Large intestine (tissue), 3 donors: ENCODE measurements around the gene H6PD. TPM values are rescaled to one million over a fixed set of nuclear protein-coding genes. Genes with fewer than 3 reads are reported as not detected.

Experiments
- DNase-seq, 2 donors: peaks; one replicate each; pipeline versions ENCODE4 v3.0.0 to v3.0.0-alpha.2; 2013
- H3K27ac ChIP-seq: one replicate; pipeline ENCODE4 v1.5.1; 2013; ENCODE audit warnings: low read length
- H3K27me3 ChIP-seq: 2 replicates; pipeline ENCODE4 v1.6.1; 2013; ENCODE audit warnings: low read length; ENCODE audit not compliant: control insufficient read depth, insufficient read depth
- H3K36me3 ChIP-seq: 2 replicates; pipeline ENCODE4 v1.6.1; 2013; ENCODE audit warnings: low read length; ENCODE audit not compliant: control insufficient read depth, insufficient read depth
- H3K4me1 ChIP-seq: one replicate; pipeline ENCODE4 v1.6.1; 2013; ENCODE audit warnings: low read length; ENCODE audit not compliant: control insufficient read depth, insufficient read depth
- H3K4me3 ChIP-seq: one replicate; pipeline ENCODE4 v1.5.1; 2013; ENCODE audit warnings: low read length
- H3K9me3 ChIP-seq: one replicate; pipeline ENCODE4 v1.6.1; 2013; ENCODE audit warnings: mild to moderate bottlenecking, low read depth, low read length, moderate library complexity; ENCODE audit not compliant: control insufficient read depth
- WGBS: methylation state at CpG from one replicate; pipeline ENCODE4 v1.1.5; 2013; ENCODE audit warnings: low lambda C conversion rate; ENCODE audit not compliant: insufficient coverage; 5-methylcytosine and 5-hydroxymethylcytosine counted together
- polyA plus RNA-seq: library from polyadenylated mRNA; unstranded; fragments of 120-200 nt; gene quantifications from one replicate; pipeline ENCODE4 v1.2.1, GENCODE V29; 2013

The H6PD gene
- polyA plus RNA-seq, 1 donor = 36.6 TPM

GRCh38 chr1:9257851-9258250, 23.3 kb downstream of the H6PD start:
- Histone ChIP-seq H3K36me3 (peaks cover 32% of the 10 kb centered on the region), H3K4me3 (no peak overlapping the region), H3K27me3 (no peaks in the 10 kb centered on the region), H3K4me1 (peaks cover 10% of the 10 kb centered on the region), H3K27ac (no peak overlapping the region), H3K9me3 (peaks cover 3% of the 10 kb centered on the region)
- DNase-seq = no peak
- WGBS = no CpG with 5 or more reads among the region's 22 CpGs

- H3K9me3 ChIP-seq = peaks cover 3% of the 10 kb centered on the region
- H3K27me3 ChIP-seq = no peaks in the 10 kb centered on the region
- peaks cover 39% of the 10 kb centered on the region for H3K36me3 ChIP-seq
- no CpG with 5 or more reads among the region's 9 CpGs for WGBS
- H3K27ac ChIP-seq = no peak overlapping the region
- peaks cover 2% of the 10 kb centered on the region for H3K4me1 ChIP-seq
- no peak for DNase-seq
- H3K4me3 ChIP-seq = no peak overlapping the region
Observed at GRCh38 chr1:9258629-9259028, 24.1 kb downstream of the H6PD start.

- Histone ChIP-seq H3K27ac (no peak overlapping the region), H3K4me3 (no peak overlapping the region), H3K36me3 (peaks cover 50% of the 10 kb centered on the region), H3K9me3 (peaks cover 3% of the 10 kb centered on the region), H3K27me3 (no peaks in the 10 kb centered on the region), H3K4me1 (no peaks in the 10 kb centered on the region)
- WGBS = no CpG with 5 or more reads among the region's 20 CpGs
- DNase-seq = no peak
Observed at GRCh38 chr1:9260059-9260766, 25.6 kb downstream of the H6PD start.

GRCh38 chr1:9261496-9261895, 26.9 kb downstream of the H6PD start:
- H3K36me3 ChIP-seq = peaks cover 47% of the 10 kb centered on the region
- peaks cover 3% of the 10 kb centered on the region for H3K9me3 ChIP-seq
- no peaks in the 10 kb centered on the region for H3K27me3 ChIP-seq
- WGBS = no CpG with 5 or more reads among the region's 8 CpGs
- H3K4me1 ChIP-seq = no peaks in the 10 kb centered on the region
- no peak for DNase-seq
- H3K27ac ChIP-seq = no peak overlapping the region
- H3K4me3 ChIP-seq = no peak overlapping the region

GRCh38 chr1:9262096-9262986, 27.8 kb downstream of the H6PD start:
- no peak overlapping the region for H3K4me3 ChIP-seq
- no peaks in the 10 kb centered on the region for H3K27me3 ChIP-seq
- H3K36me3 ChIP-seq = peaks cover 49% of the 10 kb centered on the region
- H3K27ac ChIP-seq = no peak overlapping the region
- H3K9me3 ChIP-seq = peaks cover 3% of the 10 kb centered on the region
- DNase-seq = no peak
- peaks cover 2% of the 10 kb centered on the region for H3K4me1 ChIP-seq
- WGBS = no CpG with 5 or more reads among the region's 33 CpGs

- Histone ChIP-seq H3K36me3 (peaks cover 44% of the 10 kb centered on the region), H3K9me3 (no peaks in the 10 kb centered on the region), H3K4me1 (peaks cover 3% of the 10 kb centered on the region), H3K27me3 (no peaks in the 10 kb centered on the region), H3K4me3 (no peak overlapping the region), H3K27ac (no peak overlapping the region)
- no CpG with 5 or more reads among the region's 26 CpGs for WGBS
- DNase-seq = no peak
Observed at GRCh38 chr1:9263276-9263855, 28.8 kb downstream of the H6PD start.

- Histone ChIP-seq H3K27me3 (no peaks in the 10 kb centered on the region), H3K4me3 (no peak overlapping the region), H3K36me3 (peaks cover 48% of the 10 kb centered on the region), H3K4me1 (peaks cover 3% of the 10 kb centered on the region), H3K27ac (no peak overlapping the region), H3K9me3 (no peaks in the 10 kb centered on the region)
- no CpG with 5 or more reads among the region's 50 CpGs for WGBS
- DNase-seq = no peak
Observed at GRCh38 chr1:9263984-9264872, 29.7 kb downstream of the H6PD start.

GRCh38 chr1:9265037-9265436, 30.5 kb downstream of the H6PD start:
- Histone ChIP-seq H3K4me3 (no peak overlapping the region), H3K36me3 (peaks cover 56% of the 10 kb centered on the region), H3K9me3 (no peaks in the 10 kb centered on the region), H3K27me3 (no peaks in the 10 kb centered on the region), H3K27ac (no peak overlapping the region), H3K4me1 (peaks cover 3% of the 10 kb centered on the region)
- 100% methylated on average over 1 of the region's 10 CpGs for WGBS
- no peak for DNase-seq

GRCh38 chr1:9265968-9266367, 31.4 kb downstream of the H6PD start:
- Histone ChIP-seq H3K27ac (no peak overlapping the region), H3K9me3 (no peaks in the 10 kb centered on the region), H3K36me3 (peaks cover 54% of the 10 kb centered on the region), H3K4me3 (no peak overlapping the region), H3K4me1 (peaks cover 3% of the 10 kb centered on the region), H3K27me3 (no peaks in the 10 kb centered on the region)
- no CpG with 5 or more reads among the region's 12 CpGs for WGBS
- DNase-seq = no peak

- Histone ChIP-seq H3K4me3 (no peak overlapping the region), H3K27me3 (no peaks in the 10 kb centered on the region), H3K4me1 (peaks cover 3% of the 10 kb centered on the region), H3K9me3 (no peaks in the 10 kb centered on the region), H3K36me3 (peaks cover 52% of the 10 kb centered on the region), H3K27ac (no peak overlapping the region)
- no CpG with 5 or more reads among the region's 7 CpGs for WGBS
- DNase-seq = no peak
Observed at GRCh38 chr1:9267352-9267686, 32.7 kb downstream of the H6PD start.
